GM19099 (cell line): ENCODE results near the gene NBEA.

Source experiments
- POLR2A ChIP-seq: IDR thresholded peaks from 3 replicates; pipeline ENCODE4 v1.6.1; 2011; ENCODE audit warnings: low read depth; ENCODE audit not compliant: insufficient read length; ENCODE audit errors: extremely low read depth

The NBEA gene

GRCh38 chr13:35552172-35552844 lies 610.2 kb downstream of the NBEA start:
- no peak for TF ChIP-seq POLR2A

DNA sequence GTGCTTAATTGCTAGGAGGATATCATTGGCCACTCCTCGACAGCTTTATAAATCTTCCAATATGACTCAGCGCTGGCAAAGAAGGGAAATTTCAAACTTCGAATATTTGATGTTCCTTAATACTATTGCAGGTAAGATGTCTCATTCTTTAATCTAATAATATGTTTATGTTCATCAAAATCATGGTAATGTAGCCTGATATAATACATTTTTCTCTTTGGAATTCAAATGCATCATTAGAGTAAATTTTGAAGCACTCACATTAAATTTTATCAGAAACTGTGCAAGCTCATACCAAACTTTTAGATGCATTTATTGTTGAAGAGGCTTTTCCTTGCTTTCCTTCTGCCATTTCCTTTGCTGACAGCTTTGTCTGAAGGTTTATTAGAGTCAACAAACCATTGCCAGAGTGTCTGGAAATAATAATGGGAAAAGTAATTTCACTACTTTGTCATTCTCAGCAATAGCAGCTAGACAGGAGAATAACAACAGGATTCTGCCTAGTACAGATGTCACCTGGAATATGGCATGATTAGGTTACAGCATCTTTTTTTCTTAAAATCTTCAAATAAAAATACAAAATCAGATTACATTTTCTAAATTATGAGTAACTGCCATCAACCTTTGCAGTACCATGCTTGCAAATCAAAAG lies 613.0 kb downstream of the NBEA start:
- TF ChIP-seq POLR2A = no peak

- no peak for TF ChIP-seq POLR2A
Observed at GRCh38 chr13:35557475-35557874, 615.4 kb downstream of the NBEA start.

DNA sequence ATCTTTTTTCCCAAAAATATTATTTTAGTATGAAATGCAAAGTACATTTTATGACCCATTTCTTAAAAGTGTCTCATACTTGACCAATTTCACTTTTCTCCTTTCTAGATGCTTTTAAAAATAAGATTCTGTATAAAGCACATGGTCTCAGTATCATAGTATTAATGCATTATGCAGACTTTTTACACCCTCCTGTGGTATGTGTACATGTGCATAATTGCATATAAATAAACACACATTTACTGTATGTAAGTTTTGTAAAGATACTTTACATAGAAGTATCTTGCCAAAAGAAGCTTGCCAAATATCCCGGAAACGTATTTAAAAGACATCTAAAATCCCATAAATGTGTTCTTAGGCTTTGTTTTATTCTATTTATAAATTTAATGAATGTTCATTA lies 619.5 kb downstream of the NBEA start:
- no peak for TF ChIP-seq POLR2A

DNA sequence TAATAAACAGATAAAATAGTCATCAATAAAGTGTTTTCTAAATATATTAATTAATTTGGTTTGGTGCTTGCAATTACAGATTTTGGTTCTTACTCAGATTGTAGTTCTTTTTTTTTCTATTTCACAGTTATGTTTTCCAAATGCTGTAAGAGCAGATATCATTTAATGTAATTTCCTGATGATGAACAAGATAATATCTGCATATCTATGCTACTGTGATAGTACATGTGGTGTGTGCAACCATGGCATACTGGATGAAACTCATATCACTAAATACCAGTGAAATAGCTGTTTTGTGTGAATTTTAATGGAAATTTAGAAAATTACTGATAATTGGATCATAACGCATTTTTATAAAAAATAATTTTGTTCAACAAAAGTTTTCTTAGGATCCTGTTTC lies 623.2 kb downstream of the NBEA start:
- TF ChIP-seq POLR2A = no peak

- TF ChIP-seq POLR2A = no peak
Observed at GRCh38 chr13:35566340-35566739, 624.3 kb downstream of the NBEA start.

GRCh38 chr13:35567406-35567980 lies 625.4 kb downstream of the NBEA start:
- no peak for TF ChIP-seq POLR2A

DNA sequence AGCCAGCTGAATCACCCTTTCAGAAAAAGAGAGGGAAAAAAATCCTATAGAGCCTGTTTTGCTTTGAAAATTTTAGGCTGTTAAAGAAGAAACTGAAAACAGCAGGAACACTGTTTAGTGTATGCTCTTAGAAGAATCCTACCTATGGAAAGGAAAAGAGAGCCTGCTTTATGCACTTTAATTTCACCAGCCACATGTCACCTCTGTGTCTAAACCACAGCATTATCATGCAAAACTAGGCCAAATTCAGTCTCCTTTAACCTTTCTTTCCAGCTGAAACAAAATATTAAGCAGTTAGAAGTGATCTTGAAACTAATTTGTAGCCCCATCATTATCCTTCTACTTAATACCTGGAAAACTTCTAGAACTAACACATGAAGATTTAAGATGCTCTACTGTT lies 631.6 kb downstream of the NBEA start:
- TF ChIP-seq POLR2A = no peak

GRCh38 chr13:35592457-35592856 lies 650.4 kb downstream of the NBEA start:
- no peak for TF ChIP-seq POLR2A

GRCh38 chr13:35593651-35594050 lies 651.6 kb downstream of the NBEA start:
- TF ChIP-seq POLR2A = no peak

DNA sequence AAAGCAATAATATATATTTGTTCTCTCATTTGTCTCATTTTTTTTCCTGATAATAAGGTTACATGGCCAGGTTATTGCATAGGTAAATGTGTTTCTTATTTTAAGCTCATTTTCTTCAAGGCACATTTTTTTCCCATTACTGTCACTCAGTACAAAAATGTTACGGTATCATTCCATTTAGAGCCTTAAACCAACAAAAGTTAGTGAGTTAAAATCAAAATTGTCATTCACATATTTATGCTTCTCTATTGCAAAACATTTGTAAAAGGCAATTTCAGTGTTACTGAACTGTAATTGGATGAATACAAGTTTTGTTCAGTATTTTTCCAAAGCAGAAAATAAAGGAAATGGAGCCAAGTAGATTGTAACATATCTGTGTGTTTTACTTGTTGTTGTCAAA lies 652.0 kb downstream of the NBEA start:
- TF ChIP-seq POLR2A = no peak

DNA sequence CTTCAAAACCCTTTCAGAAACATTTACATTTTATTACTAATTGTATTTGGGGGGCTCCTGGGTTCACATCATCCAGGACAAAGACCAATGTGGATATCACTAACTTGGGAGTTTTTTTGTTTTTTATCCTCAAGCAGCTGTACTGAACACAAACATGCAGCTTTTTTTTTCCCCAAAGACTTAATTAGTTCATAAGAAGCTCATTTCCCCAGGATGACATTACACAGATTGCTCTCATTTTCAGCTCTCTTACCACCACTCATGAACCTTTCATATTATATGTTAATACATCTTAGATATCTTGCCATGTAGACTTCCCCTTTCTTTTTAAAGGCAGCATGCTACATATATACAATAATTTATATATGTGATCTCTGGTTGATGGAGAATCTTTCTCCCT lies 653.1 kb downstream of the NBEA start:
- no peak for TF ChIP-seq POLR2A

GRCh38 chr13:35596321-35597030 lies 654.4 kb downstream of the NBEA start:
- TF ChIP-seq POLR2A = no peak

DNA sequence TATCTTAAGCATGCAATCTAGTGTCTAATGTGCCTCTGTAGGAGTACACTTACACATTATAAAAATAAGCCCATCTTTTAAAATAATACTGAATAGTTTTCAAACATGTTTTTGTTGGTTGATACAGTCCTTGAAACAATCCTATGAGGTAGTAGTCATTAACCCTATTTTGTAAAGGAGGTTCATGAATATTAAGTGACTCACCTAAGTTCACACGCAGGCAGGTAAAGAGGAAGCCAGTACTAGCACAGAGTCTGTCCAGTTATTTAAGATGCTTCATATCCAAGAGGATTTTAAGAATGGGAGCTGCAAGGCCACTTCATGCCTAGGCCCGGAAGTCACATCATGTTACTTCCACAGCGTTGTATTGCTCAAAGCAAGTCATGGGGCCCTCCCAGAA lies 655.4 kb downstream of the NBEA start:
- TF ChIP-seq POLR2A = no peak

- TF ChIP-seq POLR2A = no peak
Observed at GRCh38 chr13:35598233-35598632, 656.2 kb downstream of the NBEA start.
